ENCODE data around the gene SLC25A40. TPM values are rescaled to one million over a fixed set of nuclear protein-coding genes. Genes with fewer than 3 reads are reported as not detected.

SLC25A40 gene
- total and polyA plus RNA-seq, 2 of the 13 experiments (the other 11 are each of a cell fraction or from before 2014, with no cell fraction given) = 12.9 to 13.6 TPM

DNA sequence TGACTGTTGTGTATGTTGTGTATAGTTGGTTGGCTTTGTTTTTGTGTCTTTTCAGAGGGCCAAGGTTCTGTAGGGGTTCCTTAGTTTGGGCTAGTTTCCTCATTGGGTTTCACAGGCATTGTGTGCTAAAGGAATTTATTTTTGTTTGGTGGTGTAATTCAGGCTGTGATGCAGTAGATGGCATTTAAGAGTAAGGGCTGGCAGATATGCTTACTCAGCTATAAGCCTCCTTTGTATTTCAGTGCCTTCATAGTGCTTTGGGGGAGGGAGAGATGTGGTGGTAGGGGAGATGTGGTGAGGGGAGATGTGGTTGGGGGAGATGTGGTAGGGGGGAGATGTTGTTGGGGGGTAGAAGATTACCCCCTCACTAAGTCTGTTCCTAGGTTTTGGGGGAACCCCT lies 91.7 kb downstream of the SLC25A40 start (continued):
- TF ChIP-seq MAFF (IDR thresholded peaks at IDR 0.05; ENCODE audit: low read depth, low read length) = peak; percentile 97
- TF ChIP-seq TAF15 (IDR thresholded peaks at IDR 0.05; ENCODE audit: low read depth, low read length, poor library complexity, severe bottlenecking) = no peak
- TF ChIP-seq MAFG (CRISPR knock-in tag; IDR thresholded peaks at IDR 0.05) = peak; percentile 54; the same call in 1 of the 2 replicates

Other genes starting within 250 kb of the SLC25A40 start
- gene RUNDC3B, start 248.0 kb downstream of the SLC25A40 start, total RNA-seq (2016; rRNA removed; fragmentation: Illumina TruSeq; extraction: Trizol) = 1.3 and 1.5 TPM in 2 replicates
- gene RUNDC3B, start 248.0 kb downstream of the SLC25A40 start, polyA plus RNA-seq (2011; rRNA removed) = 0.16 and 0.28 TPM in 2 replicates
- gene DBF4, start 133 bp upstream of the SLC25A40 start, total RNA-seq (2016; rRNA removed; fragmentation: Illumina TruSeq; extraction: Trizol) = 64.4 and 90.0 TPM in 2 replicates
- gene DBF4, start 133 bp upstream of the SLC25A40 start, polyA plus RNA-seq (2011; rRNA removed) = 3.4 and 5.0 TPM in 2 replicates
- 2.9 and 6.7 TPM in 2 replicates for gene ADAM22, start 57.9 kb upstream of the SLC25A40 start, total RNA-seq (2016; rRNA removed; fragmentation: Illumina TruSeq; extraction: Trizol)
- gene ADAM22, start 57.9 kb upstream of the SLC25A40 start, polyA plus RNA-seq (2011; rRNA removed) = 1.3 and 1.9 TPM in 2 replicates

All from HepG2 (cell line).